GM12875 (cell line): ENCODE data around the gene CTSH.
"Not testable (repeated sequence)": the region's sequence is repeated elsewhere in the genome, so short reads cannot be mapped to it uniquely, and the experiment has no call there.

Experiments used
- H3K4me3 ChIP-seq: one replicate; pipeline ENCODE4 v1.5.1; 2011; ENCODE audit warnings: low read depth, low read length, control low read depth
- CTCF ChIP-seq: IDR thresholded peaks from 2 replicates; pipeline ENCODE4 v1.5.1; 2011; ENCODE audit warnings: low read depth, mild to moderate bottlenecking, control low read depth, inconsistent platforms, low read length, moderate library complexity, borderline replicate concordance; ENCODE audit not compliant: insufficient read depth

Gene CTSH

DNA sequence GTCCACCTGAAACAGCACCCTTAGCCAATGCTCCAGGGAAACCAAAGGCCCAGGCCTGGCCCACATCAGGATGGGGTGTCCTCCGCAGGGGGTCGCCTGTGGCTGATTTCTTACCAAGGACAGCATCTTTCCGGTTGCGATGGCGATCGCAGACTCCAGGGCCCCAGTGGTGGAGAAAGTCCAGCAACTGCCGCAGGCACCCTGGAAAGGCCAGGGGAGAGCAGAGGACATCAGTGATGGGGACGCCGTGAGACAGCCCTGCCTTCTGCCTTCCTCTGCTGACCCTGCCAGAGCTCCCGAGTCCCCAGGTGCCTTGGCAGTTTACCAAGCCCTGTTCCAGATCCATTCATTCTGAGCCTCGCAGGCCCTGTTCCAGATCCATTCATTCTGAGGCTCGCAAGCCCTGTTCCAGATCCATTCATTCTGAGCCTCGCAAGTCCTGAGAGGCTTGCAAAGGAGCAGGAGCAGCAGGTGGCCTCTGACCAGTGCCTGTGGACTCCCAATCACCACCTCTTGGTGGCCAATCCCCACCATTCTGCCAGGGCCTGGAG is 12.5 kb downstream of the CTSH start:
- H3K4me3 ChIP-seq, result no peak overlapping the region
- no peak for TF ChIP-seq CTCF

DNA sequence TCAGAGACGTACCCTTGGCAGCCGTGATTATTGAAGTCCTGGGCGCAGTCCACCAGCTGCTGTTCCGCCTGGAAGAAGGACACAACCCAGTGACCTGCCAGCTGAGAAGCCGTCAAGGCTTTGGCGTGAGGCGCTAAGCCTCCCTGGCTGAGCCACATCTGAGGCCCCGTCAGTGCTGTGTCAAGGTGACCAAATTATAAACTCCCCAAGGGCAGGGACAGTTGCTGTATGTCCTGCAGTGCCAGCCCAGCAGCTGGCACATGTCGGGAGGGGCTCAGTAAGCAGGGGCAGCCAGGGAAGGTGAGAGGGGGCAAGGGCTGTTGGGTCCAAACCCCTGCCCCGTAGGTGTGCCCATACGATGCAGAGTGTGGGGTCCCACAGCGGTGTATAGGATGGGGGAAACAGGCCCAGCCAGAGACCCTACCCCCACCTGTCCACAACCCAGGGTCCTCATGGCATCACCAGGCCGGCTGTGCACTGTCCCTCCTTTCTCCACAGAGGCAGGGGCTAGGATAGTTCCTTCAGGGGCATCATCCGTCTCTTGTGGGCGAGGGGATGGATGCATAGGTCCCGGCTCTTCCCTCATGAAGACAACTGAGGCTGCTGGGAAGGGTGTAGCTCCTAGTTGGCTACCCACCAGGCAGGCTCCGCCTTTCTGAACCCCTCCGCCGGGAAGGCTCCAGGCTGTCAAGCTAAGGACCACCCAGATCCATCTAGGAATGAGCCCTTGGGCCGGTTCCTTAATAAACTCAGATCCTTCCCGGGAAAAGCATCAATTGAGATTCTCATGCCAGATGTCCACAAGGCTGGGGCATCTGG is 13.2 kb downstream of the CTSH start:
- TF ChIP-seq CTCF, result no peak
- no peak overlapping the region for H3K4me3 ChIP-seq

GRCh38 chr15:78930577-78931388 is 14.1 kb downstream of the CTSH start:
- TF ChIP-seq CTCF, result no peak
- H3K4me3 ChIP-seq, result no peak overlapping the region

DNA sequence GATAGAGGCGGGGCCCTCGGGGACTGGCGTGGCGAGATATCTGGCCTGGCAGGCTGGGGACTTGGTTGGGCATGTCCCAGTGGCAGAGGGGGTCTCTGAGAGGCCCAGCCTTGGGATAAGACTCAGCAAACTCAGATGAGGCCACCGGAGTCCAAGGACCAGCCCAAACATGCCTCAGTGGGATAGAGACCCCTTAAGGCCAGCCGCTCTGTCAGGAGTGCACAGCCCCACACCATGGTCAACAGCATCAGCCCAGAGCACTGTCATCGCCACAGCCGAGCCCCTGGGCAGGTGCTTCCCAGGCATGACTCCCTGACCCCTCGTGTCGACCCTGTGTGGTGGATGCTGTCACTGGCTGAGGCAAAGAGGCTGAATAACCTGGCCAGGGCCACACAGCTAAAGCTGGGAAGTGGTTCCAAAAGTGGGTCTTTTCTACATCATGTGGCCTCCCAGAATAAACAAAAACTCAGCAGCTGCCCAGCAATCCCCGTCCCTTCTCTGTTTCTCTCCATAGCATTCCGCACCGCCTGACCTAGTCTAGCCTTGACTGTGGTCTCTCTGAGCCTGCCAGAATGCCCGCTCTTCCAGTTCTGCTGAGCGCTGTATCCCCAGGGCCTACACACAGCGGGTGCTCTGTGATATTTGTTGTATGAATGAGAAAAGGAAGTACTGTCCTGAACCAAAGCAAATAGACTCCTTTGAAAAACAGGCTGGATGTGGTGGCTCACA is 15.1 kb downstream of the CTSH start:
- H3K4me3 ChIP-seq, result no peak overlapping the region
- TF ChIP-seq CTCF, result no peak

DNA sequence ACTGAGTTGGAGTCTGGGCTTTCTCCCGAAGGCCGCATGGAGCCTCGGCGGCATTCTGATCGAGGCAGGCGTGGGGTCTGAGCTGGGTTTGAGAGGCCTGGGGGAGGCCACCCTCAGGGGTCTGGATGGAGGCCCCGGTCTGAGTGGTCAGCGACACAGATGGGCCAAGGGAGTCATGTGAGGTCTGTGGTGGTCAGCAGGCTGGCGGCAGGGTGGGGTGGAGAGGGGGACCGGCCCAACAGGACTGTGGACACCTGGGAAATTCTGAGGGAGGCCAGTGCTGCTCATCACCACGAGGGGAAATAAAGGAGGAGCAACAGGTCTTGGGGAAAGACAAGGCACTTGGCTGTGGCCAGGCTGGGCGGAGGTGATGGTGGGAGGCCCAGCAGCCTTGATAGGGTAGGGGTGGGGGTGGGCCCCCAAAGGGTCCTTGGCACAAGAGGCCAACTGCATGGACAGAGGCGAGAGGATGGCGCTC is 16.2 kb downstream of the CTSH start:
- no peak overlapping the region for H3K4me3 ChIP-seq

DNA sequence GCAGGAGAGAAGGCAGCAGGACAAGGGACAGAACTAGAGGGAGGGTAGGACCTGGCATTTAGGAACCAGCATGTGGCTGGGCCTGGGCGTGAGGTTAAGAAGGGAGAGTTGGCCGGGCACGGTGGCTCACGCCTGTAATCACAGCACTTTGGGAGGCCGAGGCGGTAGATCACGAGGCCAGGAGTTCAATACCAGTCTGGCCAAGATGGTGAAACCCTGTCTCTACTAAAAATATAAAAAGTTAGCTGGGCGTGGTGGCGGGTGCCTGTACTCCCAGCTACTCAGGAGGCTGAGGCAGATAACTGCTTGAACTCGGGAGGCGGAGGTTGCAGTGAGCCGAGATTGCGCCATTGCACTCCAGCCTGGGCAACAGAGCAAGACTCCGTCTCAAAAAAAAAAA is 16.7 kb downstream of the CTSH start:
- not testable (repeated sequence) for H3K4me3 ChIP-seq

More for the DNA sequence above, 16.2 kb downstream of the CTSH start:
- no peak for TF ChIP-seq CTCF
